ENCODE results near the gene CYP46A1.

CYP46A1 gene

GRCh38 chr14:99649643-99650042, 34.5 kb upstream of the CYP46A1 start:
- no peak for TF ChIP-seq CTCF (IDR thresholded peaks at IDR 0.05; ENCODE audit: low read depth, low read length)
- no peak overlapping the region for H3K4me3 ChIP-seq (ENCODE audit: low read depth, low read length)

GRCh38 chr14:99650189-99650588, 33.9 kb upstream of the CYP46A1 start:
- TF ChIP-seq CTCF (IDR thresholded peaks at IDR 0.05; ENCODE audit: low read depth, low read length): no peak
- H3K4me3 ChIP-seq (ENCODE audit: low read depth, low read length): no peak overlapping the region

GRCh38 chr14:99651953-99652746, 31.9 kb upstream of the CYP46A1 start:
- TF ChIP-seq CTCF (IDR thresholded peaks at IDR 0.05; ENCODE audit: low read depth, low read length): no peak
- no peak overlapping the region for H3K4me3 ChIP-seq (ENCODE audit: low read depth, low read length)

- no peak overlapping the region for H3K4me3 ChIP-seq (ENCODE audit: low read depth, low read length)
Observed at GRCh38 chr14:99654235-99654985, 29.7 kb upstream of the CYP46A1 start.

GRCh38 chr14:99655521-99655920, 28.6 kb upstream of the CYP46A1 start:
- no peak overlapping the region for H3K4me3 ChIP-seq (ENCODE audit: low read depth, low read length)
- no peak for TF ChIP-seq CTCF (IDR thresholded peaks at IDR 0.05; ENCODE audit: low read depth, low read length)

More at GRCh38 chr14:99654235-99654985, 29.7 kb upstream of the CYP46A1 start:
- no peak for TF ChIP-seq CTCF (IDR thresholded peaks at IDR 0.05; ENCODE audit: low read depth, low read length)

GRCh38 chr14:99656171-99656570, 27.9 kb upstream of the CYP46A1 start:
- no peak overlapping the region for H3K4me3 ChIP-seq (ENCODE audit: low read depth, low read length)
- TF ChIP-seq CTCF (IDR thresholded peaks at IDR 0.05; ENCODE audit: low read depth, low read length): no peak

- no peak for TF ChIP-seq CTCF (IDR thresholded peaks at IDR 0.05; ENCODE audit: low read depth, low read length)
- no peak overlapping the region for H3K4me3 ChIP-seq (ENCODE audit: low read depth, low read length)
Observed at GRCh38 chr14:99657645-99658155, 26.4 kb upstream of the CYP46A1 start.

All from WI38 (cell line).